K562 (cell line): Measurements from ENCODE around the gene PEX19. TPM values are rescaled to one million over a fixed set of nuclear protein-coding genes. Genes with fewer than 3 reads are reported as not detected.
A peak's percentile ranks its signal among the peaks of the same experiment; 100 is the strongest.

Source experiments
- ATAC-seq: fragments of 200-7000 bp; cut with Tn5 transposase; 3 replicates; pipeline ENCODE4 v1.9.1; 2020; ENCODE audit warnings: moderate library complexity
- BruUV-seq: library from RNA; stranded (reverse); fragments of 400-500 nt; replicated peaks from 2 replicates; lab custom pipeline; 2021; lab: Mats Ljungman, UMichigan
- CTCF ChIA-PET: fragments of 300-600 bp; formaldehyde crosslinking; extraction: SDS; loops from one replicate; lab custom pipeline; 2021; ENCODE audit warnings: low intra/inter-chr PET ratio; lab: Yijun Ruan, JAX
- POLR2A ChIA-PET: fragments of 300-600, 350-650 bp; sonication (Branson Sonifier 250); formaldehyde crosslinking; extraction: SDS; loops from one replicate; lab custom pipeline; 2021; ENCODE audit warnings: antibody characterized with exemption, inconsistent platforms; lab: Yijun Ruan, JAX
- DNase-seq, 4 experiments: peaks; one replicate each; pipeline versions ENCODE4 v3.0.0 to v3.0.0-alpha.2; 2011 to 2018; ENCODE audit warnings: low spot score in 3 of 4, mixed read lengths in 3 of 4; ENCODE audit errors: extremely low read depth in 1 of 4
- FAIRE-seq: peaks from 2 replicates; lab custom pipeline; 2011; peaks lifted over from hg19 to GRCh38; lab: Jason Lieb, UNC
- H2AFZ ChIP-seq: 2 replicates; pipeline ENCODE4 v1.6.0; 2011; ENCODE audit warnings: low read depth, low read length, control low read depth, inconsistent platforms
- H3K27ac ChIP-seq: fragments of 200-600 bp; 3 replicates; pipeline ENCODE4 v1.8.0; 2011; ENCODE audit warnings: low read depth, mild to moderate bottlenecking, control low read depth, inconsistent platforms, low read length, moderate library complexity, mixed read lengths; ENCODE audit errors: extremely low read depth
- H3K27me3 ChIP-seq, 2 experiments: fragments of 300-600 bp in 1 of 2; 2 replicates in 1 of 2; 3 replicates in 1 of 2; pipeline versions ENCODE4 v1.6.0 to v1.8.0; 2011; ENCODE audit warnings: inconsistent platforms in 2 of 2, low read length in 2 of 2, mild to moderate bottlenecking in 1 of 2, mixed read lengths in 1 of 2, moderate library complexity in 1 of 2; ENCODE audit not compliant: control insufficient read depth in 2 of 2, insufficient read depth in 2 of 2
- H3K36me3 ChIP-seq: fragments of 300-600 bp; 3 replicates; pipeline ENCODE4 v1.8.0; 2011; ENCODE audit warnings: mild to moderate bottlenecking, low read length, inconsistent platforms; ENCODE audit not compliant: control insufficient read depth, insufficient read depth
- H3K4me1 ChIP-seq, 2 experiments: fragments of 200-600 bp in 1 of 2; replicated peaks in 1 of 2; 2 replicates in 1 of 2; 3 replicates in 1 of 2; pipeline versions ENCODE4 v1.5.1 to v1.8.0; 2011; ENCODE audit warnings: inconsistent platforms in 2 of 2, low read length in 2 of 2, mild to moderate bottlenecking in 1 of 2, mixed read lengths in 1 of 2, moderate library complexity in 1 of 2; ENCODE audit not compliant: control insufficient read depth in 2 of 2, insufficient read depth in 2 of 2
- H3K4me2 ChIP-seq: 2 replicates; pipeline ENCODE4 v1.6.1; 2011; ENCODE audit warnings: low read length, control low read depth, inconsistent platforms, mixed read lengths; ENCODE audit not compliant: insufficient read depth
- H3K4me3 ChIP-seq: fragments of 200-600 bp; sonication (generic), shearing (Covaris generic); 2 replicates; pipeline ENCODE4 v1.5.1; 2016; ENCODE audit warnings: control low read depth, inconsistent platforms
- H3K79me2 ChIP-seq: fragments of 200-600 bp; 3 replicates; pipeline ENCODE4 v1.8.0; 2011; ENCODE audit warnings: low read length, inconsistent platforms; ENCODE audit not compliant: control insufficient read depth, insufficient read depth
- H3K9ac ChIP-seq, 2 experiments: 2 replicates each; pipeline versions ENCODE4 v1.6.0 to v1.6.1; 2011; ENCODE audit warnings: low read depth in 2 of 2, low read length in 2 of 2, control low read depth in 1 of 2, inconsistent platforms in 1 of 2, mild to moderate bottlenecking in 1 of 2, mixed read lengths in 1 of 2; ENCODE audit not compliant: insufficient read depth in 1 of 2
- H3K9me1 ChIP-seq: one replicate; pipeline ENCODE4 v1.6.0; 2011; ENCODE audit warnings: inconsistent platforms, mild to moderate bottlenecking, low read length, moderate library complexity; ENCODE audit not compliant: control insufficient read depth, insufficient read depth
- H3K9me3 ChIP-seq: replicated peaks from 2 replicates; pipeline ENCODE4 v1.5.1; 2011; ENCODE audit warnings: low read depth, low read length, inconsistent platforms; ENCODE audit not compliant: control insufficient read depth, insufficient read depth
- H4K20me1 ChIP-seq: replicated peaks from 2 replicates; pipeline ENCODE4 v1.6.1; 2011; ENCODE audit warnings: low read length, inconsistent platforms, mixed read lengths; ENCODE audit not compliant: control insufficient read depth, insufficient read depth
- BCOR ChIP-seq: fragments of 450-650 bp; IDR thresholded peaks from 2 replicates; pipeline ENCODE4 v1.6.1; 2016
- FOSL1 ChIP-seq: fragments of 200-800 bp; sonication (Bioruptor generic); conservative IDR thresholded peaks from 2 replicates; pipeline ENCODE4 v1.6.1; 2016; ENCODE audit warnings: missing genetic modification characterization, missing compliant biosample characterization
- FOXJ2 ChIP-seq: fragments of 200-800 bp; sonication (Bioruptor generic); IDR thresholded peaks from 2 replicates; pipeline ENCODE4 v1.6.1; 2016; ENCODE audit warnings: missing genetic modification characterization, missing compliant biosample characterization
- FOXK2 ChIP-seq, 2 experiments: fragments of 450-650 bp; IDR thresholded peaks in 1 of 2; conservative IDR thresholded peaks in 1 of 2; 2 replicates each; pipeline ENCODE4 v1.6.1; 2016; ENCODE audit warnings: low read depth in 2 of 2, mild to moderate bottlenecking in 1 of 2
- GATAD2B ChIP-seq: fragments of 450-650 bp; IDR thresholded peaks from 2 replicates; pipeline ENCODE4 v1.6.1; 2017; ENCODE audit warnings: mild to moderate bottlenecking, borderline replicate concordance
- JUN ChIP-seq, 2 experiments: sonication (generic) in 1 of 2; formaldehyde crosslinking in 1 of 2; IDR thresholded peaks; 2 replicates each; pipeline versions ENCODE4 v1.6.1 to v1.8.0; 2012 to 2022; ENCODE audit warnings: borderline replicate concordance in 2 of 2, mild to moderate bottlenecking in 2 of 2, improper control_type of control experiment in 1 of 2, low read depth in 1 of 2, low read length in 1 of 2, missing genetic modification reagents in 1 of 2
- MEF2D ChIP-seq: conservative IDR thresholded peaks from 2 replicates; pipeline ENCODE4 v1.6.1; 2016; ENCODE audit warnings: low read depth, missing genetic modification characterization, missing compliant biosample characterization
- NCOA1 ChIP-seq: fragments of 450-650 bp; IDR thresholded peaks from 2 replicates; pipeline ENCODE4 v1.6.1; 2016; ENCODE audit warnings: low read depth
- PRDM10 ChIP-seq: fragments of 450-650 bp; IDR thresholded peaks from 2 replicates; pipeline ENCODE4 v1.6.1; 2018; ENCODE audit not compliant: partially characterized antibody
- TAF1 ChIP-seq: IDR thresholded peaks from 2 replicates; pipeline ENCODE4 v1.6.1; 2011; ENCODE audit warnings: mild to moderate bottlenecking, low read length, moderate library complexity; ENCODE audit not compliant: insufficient read depth, control insufficient read depth, severe bottlenecking; ENCODE audit errors: extremely low read depth
- TBP ChIP-seq: optimal IDR thresholded peaks from 2 replicates; pipeline ENCODE3; 2011; ENCODE audit warnings: low read depth, low read length, improper control_type of control experiment
- WGBS: fragments of 100-300 bp; shearing (Covaris generic); methylation state at CpG from one replicate; pipeline ENCODE4 v1.1.6; 2016; ENCODE audit warnings: low coverage, mixed read lengths; ENCODE audit not compliant: insufficient coverage; ENCODE audit errors: missing lambda C conversion rate; 5-methylcytosine and 5-hydroxymethylcytosine counted together
- in situ Hi-C: fragments of 300-500 bp; cut with MboI; formaldehyde crosslinking; loops from 4 replicates; pipeline ENCODE4 v1.15.0; 2018; ENCODE audit warnings: inconsistent platforms, mixed read lengths
- intact Hi-C: fragments of 100-400 bp; cut with micrococcal nuclease; formaldehyde crosslinking; loops from 2 replicates; pipeline ENCODE4 v1.14.2; 2022
- polyA plus RNA-seq, 8 experiments: library from polyadenylated mRNA; depleted of rRNA in 4 of 8; stranded (reverse) in 5 of 8; unstranded in 3 of 8; fragments of >200 nt; fragmentation: Nextera tagmentation in 2 of 8; fragmentation: Illumina TruSeq in 1 of 8; extraction: Ambion mirVana in 2 of 8; extraction: Trizol in 1 of 8; gene quantifications; 2 replicates each; pipeline versions ENCODE4 v1.2.1 to v1.2.3, GENCODE V29; 2011 to 2014; ENCODE audit warnings: inconsistent platforms in 1 of 8, missing spikeins in 1 of 8
- total RNA-seq, 7 experiments: library from RNA; depleted of rRNA in 6 of 7; stranded (reverse); fragments of >200 nt in 6 of 7; fragmentation: Illumina TruSeq in 2 of 7; extraction: Trizol in 2 of 7; gene quantifications; 2 replicates each; pipeline versions ENCODE4 v1.2.1 to v1.2.3, GENCODE V29; 2011 to 2021; ENCODE audit warnings: low replicate concordance in 1 of 7
- TF ChIP-seq, protein P1 (sequence below), 2 experiments: fragments of 450-650 bp in 1 of 2; IDR thresholded peaks; 2 replicates each; pipeline ENCODE4 v1.6.1; 2011 to 2017; ENCODE audit warnings: low read depth in 2 of 2, antibody characterized with exemption in 1 of 2, borderline replicate concordance in 1 of 2, low read length in 1 of 2, mild to moderate bottlenecking in 1 of 2, mixed read lengths in 1 of 2; ENCODE audit not compliant: control insufficient read depth in 1 of 2

PEX19 gene
- total and polyA plus RNA-seq, 9 of the 15 experiments (the other 6 are each of a cell fraction or from before 2014, with no cell fraction given) = 32.5 to 103 (median 59.8) TPM

DNA sequence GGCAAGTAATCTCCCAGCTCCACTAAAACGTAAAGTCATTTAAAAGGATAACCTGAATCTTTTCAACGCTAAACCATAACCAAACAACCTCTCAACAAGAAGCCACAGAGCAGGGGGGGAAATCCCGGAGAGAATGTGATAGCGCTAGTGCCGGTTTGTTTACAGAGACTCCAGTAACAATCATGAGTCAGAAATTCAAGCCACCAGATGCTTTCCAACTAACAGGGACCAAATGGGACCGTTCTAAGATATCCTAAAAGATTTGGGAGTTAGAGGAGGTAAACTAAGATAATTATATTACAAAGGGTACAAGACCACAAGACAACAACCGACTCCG is 23.4 kb downstream of the PEX19 start:
- ChIA-PET CTCF (no interaction called here), POLR2A (interaction anchor here (0.6 to 3.0 kb wide), 6 partner anchors 9 to 165 kb away, joined by 3 to 31 read pairs (median 4); partner anchors contain the start of gene PEX19)
- FAIRE-seq (peak; percentile 58), DNase-seq (peak; percentile 52 to 73 (median 63)), ATAC-seq (peak; percentile 68)
- WGBS = 2% methylated on average over 8 of the region's 8 CpGs
- no peaks in the 10 kb centered on the region for H4K20me1 ChIP-seq
- in situ Hi-C loops = no loop called here
- no peaks in the 10 kb centered on the region for H3K9me3 ChIP-seq
- BruUV-seq = no TSS peak
- H3K9me1 ChIP-seq = no peaks in the 10 kb centered on the region
- H3K27me3 ChIP-seq = no peaks in the 10 kb centered on the region
- peak overlapping the region; percentile 95 for H2AFZ ChIP-seq
- H3K4me1 ChIP-seq = peaks cover 6 to 20% of the 10 kb centered on the region in 2 experiments; a peak in 4 of 5 replicates
- peaks cover 25% of the 10 kb centered on the region; the same call in 2 of the 3 replicates for H3K36me3 ChIP-seq
- intact Hi-C loops = loop anchor here (5.0 to 10.0 kb wide), 2 partner anchors 116 to 337 kb away; partner anchors contain the start of gene TAGLN2
- peak overlapping the region; percentile 98 for H3K27ac ChIP-seq
- peak overlapping the region; percentile 77 for H3K4me3 ChIP-seq
- H3K9ac ChIP-seq = peak overlapping the region; percentile 98 to 99
- peaks cover 56% of the 10 kb centered on the region for H3K79me2 ChIP-seq
- peak overlapping the region; percentile 93 for H3K4me2 ChIP-seq
- TF ChIP-seq BCOR (no peak), TBP (peak; percentile 49), PRDM10 (peak; percentile 9), MEF2D (tag) (no peak), NCOA1 (no peak), JUN (IDR thresholded peaks at IDR 0.05; ENCODE audit: borderline replicate concordance, low read depth, low read length) (0 out of 2 replicates have a peak, but pooled peaks have one; percentile 14), JUN (CRISPR knock-in tag; IDR thresholded peaks at IDR 0.05; ENCODE audit: borderline replicate concordance) (no peak), FOXK2 (conservative IDR thresholded peaks at IDR 0.05 in 1 of 2, IDR thresholded peaks at IDR 0.05 in 1 of 2; ENCODE audit: low read depth in 2 of 2) (peak; percentile 47 to 64; a peak in 3 of 4 replicates), TAF1 (peak; percentile 12), FOXJ2 (tag) (peak; percentile 74; the same call in 1 of the 2 replicates), FOSL1 (tag) (peak; percentile 91), GATAD2B (no peak)
- TF ChIP-seq, protein P1, sequence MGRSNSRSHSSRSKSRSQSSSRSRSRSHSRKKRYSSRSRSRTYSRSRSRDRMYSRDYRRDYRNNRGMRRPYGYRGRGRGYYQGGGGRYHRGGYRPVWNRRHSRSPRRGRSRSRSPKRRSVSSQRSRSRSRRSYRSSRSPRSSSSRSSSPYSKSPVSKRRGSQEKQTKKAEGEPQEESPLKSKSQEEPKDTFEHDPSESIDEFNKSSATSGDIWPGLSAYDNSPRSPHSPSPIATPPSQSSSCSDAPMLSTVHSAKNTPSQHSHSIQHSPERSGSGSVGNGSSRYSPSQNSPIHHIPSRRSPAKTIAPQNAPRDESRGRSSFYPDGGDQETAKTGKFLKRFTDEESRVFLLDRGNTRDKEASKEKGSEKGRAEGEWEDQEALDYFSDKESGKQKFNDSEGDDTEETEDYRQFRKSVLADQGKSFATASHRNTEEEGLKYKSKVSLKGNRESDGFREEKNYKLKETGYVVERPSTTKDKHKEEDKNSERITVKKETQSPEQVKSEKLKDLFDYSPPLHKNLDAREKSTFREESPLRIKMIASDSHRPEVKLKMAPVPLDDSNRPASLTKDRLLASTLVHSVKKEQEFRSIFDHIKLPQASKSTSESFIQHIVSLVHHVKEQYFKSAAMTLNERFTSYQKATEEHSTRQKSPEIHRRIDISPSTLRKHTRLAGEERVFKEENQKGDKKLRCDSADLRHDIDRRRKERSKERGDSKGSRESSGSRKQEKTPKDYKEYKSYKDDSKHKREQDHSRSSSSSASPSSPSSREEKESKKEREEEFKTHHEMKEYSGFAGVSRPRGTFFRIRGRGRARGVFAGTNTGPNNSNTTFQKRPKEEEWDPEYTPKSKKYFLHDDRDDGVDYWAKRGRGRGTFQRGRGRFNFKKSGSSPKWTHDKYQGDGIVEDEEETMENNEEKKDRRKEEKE (IDR thresholded peaks at IDR 0.05; ENCODE audit: borderline replicate concordance in 1 of 2, control insufficient read depth in 1 of 2, low read depth in 2 of 2, low read length in 1 of 2) = no peak
